Sigmoid colon (tissue), 7 donors: ENCODE results near the gene LGR5. TPM values are rescaled to one million over a fixed set of nuclear protein-coding genes. Genes with fewer than 3 reads are reported as not detected.

Experiments
- DNase-seq: peaks from one replicate; pipeline ENCODE4 v3.0.0-alpha.2; 2019
- H3K27ac ChIP-seq, 4 donors: fragments of 200-600 bp; sonication (generic); one replicate each; pipeline ENCODE4 v1.5.1; 2016 to 2019; ENCODE audit warnings: mild to moderate bottlenecking in 1 of 4
- H3K27me3 ChIP-seq, 3 donors: fragments of 200-600 bp; sonication (generic); one replicate each; pipeline ENCODE4 v1.5.1; 2019; ENCODE audit warnings: mild to moderate bottlenecking in 1 of 3
- H3K36me3 ChIP-seq, 4 donors: fragments of 200-600 bp; sonication (generic); one replicate each; pipeline ENCODE4 v1.5.1; 2016 to 2019
- H3K4me1 ChIP-seq, 4 donors: fragments of 200-600 bp; sonication (generic); one replicate each; pipeline ENCODE4 v1.5.1; 2017 to 2019
- H3K4me3 ChIP-seq, 4 donors: fragments of 200-600 bp; sonication (generic); one replicate each; pipeline ENCODE4 v1.5.1; 2017 to 2019; ENCODE audit warnings: mild to moderate bottlenecking in 2 of 4, moderate library complexity in 1 of 4
- H3K9me3 ChIP-seq, 4 donors: fragments of 200-600 bp in 3 of 4; sonication (generic) in 3 of 4; one replicate each; pipeline versions ENCODE4 v1.5.1 to v1.6.1; 2013 to 2019
- EP300 ChIP-seq, 4 donors: sonication (generic); formaldehyde crosslinking; IDR thresholded peaks; one replicate each; pipeline ENCODE4 v1.6.1; 2017; ENCODE audit warnings: antibody characterized with exemption in 4 of 4
- POLR2A ChIP-seq, 2 donors: fragments of 450-650 bp; IDR thresholded peaks; one replicate each; pipeline ENCODE4 v1.6.1; 2016; ENCODE audit warnings: antibody characterized with exemption in 2 of 2, mild to moderate bottlenecking in 2 of 2, moderate library complexity in 2 of 2
- POLR2AphosphoS5 ChIP-seq, 4 donors: sonication (generic); formaldehyde crosslinking; IDR thresholded peaks; one replicate each; pipeline ENCODE4 v1.6.1; 2017; ENCODE audit warnings: antibody characterized with exemption in 4 of 4
- WGBS, 2 donors: extraction: QIAGEN DNeasy Blood & Tissue Kit; methylation state at CpG; one replicate each; pipeline ENCODE4 v1.1.7; 2013; 5-methylcytosine and 5-hydroxymethylcytosine counted together
- intact Hi-C: fragments of 100-400 bp; cut with DNase I; formaldehyde crosslinking; loops from one replicate; pipeline ENCODE4 v1.15.1; 2023
- polyA plus RNA-seq, 3 donors: library from polyadenylated mRNA; stranded (reverse); fragments of 200-250 nt; gene quantifications; one replicate each; pipeline ENCODE4 v1.2.3, GENCODE V29; 2013
- total RNA-seq, 4 donors: library from RNA; depleted of rRNA; stranded (reverse); fragments of >200 nt; gene quantifications; one replicate each; pipeline ENCODE4 v1.1.0, GENCODE V29; 2016
- TF ChIP-seq, protein P1 (sequence below), 4 experiments: fragments of 450-650 bp in 3 of 4; fragments of 200-600 bp in 1 of 4; IDR thresholded peaks; one replicate each; pipeline ENCODE4 v1.5.1; 2016 to 2019; ENCODE audit warnings: antibody characterized with exemption in 4 of 4, mild to moderate bottlenecking in 3 of 4, moderate library complexity in 2 of 4
- donor health status: healthy with polysubstance abuse.
- donor health status: Bipolar disorder and iron deficiency.
- donor health status: healthy.

Gene LGR5
- total and polyA plus RNA-seq, 7 donors = 0.23 to 3.4 (median 0.36) TPM; not detected in 4

GRCh38 chr12:71440345-71440762, 756 bp downstream of the LGR5 start:
- TF ChIP-seq POLR2A (IDR thresholded peaks at IDR 0.05) = no peak
- no peak for TF ChIP-seq POLR2AphosphoS5 (IDR thresholded peaks at IDR 0.05)
- no peak for TF ChIP-seq EP300 (IDR thresholded peaks at IDR 0.05)
- TF ChIP-seq, protein P1, sequence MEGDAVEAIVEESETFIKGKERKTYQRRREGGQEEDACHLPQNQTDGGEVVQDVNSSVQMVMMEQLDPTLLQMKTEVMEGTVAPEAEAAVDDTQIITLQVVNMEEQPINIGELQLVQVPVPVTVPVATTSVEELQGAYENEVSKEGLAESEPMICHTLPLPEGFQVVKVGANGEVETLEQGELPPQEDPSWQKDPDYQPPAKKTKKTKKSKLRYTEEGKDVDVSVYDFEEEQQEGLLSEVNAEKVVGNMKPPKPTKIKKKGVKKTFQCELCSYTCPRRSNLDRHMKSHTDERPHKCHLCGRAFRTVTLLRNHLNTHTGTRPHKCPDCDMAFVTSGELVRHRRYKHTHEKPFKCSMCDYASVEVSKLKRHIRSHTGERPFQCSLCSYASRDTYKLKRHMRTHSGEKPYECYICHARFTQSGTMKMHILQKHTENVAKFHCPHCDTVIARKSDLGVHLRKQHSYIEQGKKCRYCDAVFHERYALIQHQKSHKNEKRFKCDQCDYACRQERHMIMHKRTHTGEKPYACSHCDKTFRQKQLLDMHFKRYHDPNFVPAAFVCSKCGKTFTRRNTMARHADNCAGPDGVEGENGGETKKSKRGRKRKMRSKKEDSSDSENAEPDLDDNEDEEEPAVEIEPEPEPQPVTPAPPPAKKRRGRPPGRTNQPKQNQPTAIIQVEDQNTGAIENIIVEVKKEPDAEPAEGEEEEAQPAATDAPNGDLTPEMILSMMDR (IDR thresholded peaks at IDR 0.05) = no peak
- no peak overlapping the region for H3K27ac ChIP-seq
- intact Hi-C loops = no loop called here
- H3K4me3 ChIP-seq = peak overlapping the region in 3 of 4 donors; percentile 39 to 50 (median 47)
- peaks cover 0 to 24% (median 21%) of the 10 kb centered on the region in 4 donors for H3K4me1 ChIP-seq
- DNase-seq = no peak
- H3K36me3 ChIP-seq = no peaks in the 10 kb centered on the region
- WGBS, 2 donors = 1% methylated on average over 27 of the region's 27 CpGs
- peaks cover 11 to 89% (median 26%) of the 10 kb centered on the region in 3 donors for H3K27me3 ChIP-seq
- peaks cover 0 to 9% (median 4%) of the 10 kb centered on the region in 4 donors for H3K9me3 ChIP-seq

- Histone ChIP-seq H3K27ac (no peak overlapping the region), H3K36me3 (no peaks in the 10 kb centered on the region), H3K9me3 (peaks cover 0 to 7% (median 3%) of the 10 kb centered on the region in 4 donors), H3K4me1 (peaks cover 0 to 24% (median 21%) of the 10 kb centered on the region in 4 donors), H3K4me3 (peak overlapping the region in 2 of 4 donors; percentile 47 to 50), H3K27me3 (peaks cover 11 to 89% (median 26%) of the 10 kb centered on the region in 3 donors)
- TF ChIP-seq, protein P1 (IDR thresholded peaks at IDR 0.05) = no peak
- TF ChIP-seq POLR2A (IDR thresholded peaks at IDR 0.05) (no peak), EP300 (IDR thresholded peaks at IDR 0.05) (no peak), POLR2AphosphoS5 (IDR thresholded peaks at IDR 0.05) (no peak)
- WGBS, 2 donors = 3 to 7% methylated on average over 26 of the region's 26 CpGs
- DNase-seq = no peak
- intact Hi-C loops = no loop called here
These were observed 1.5 kb downstream of the LGR5 start for GRCh38 chr12:71440763-71441748.

GRCh38 chr12:71441836-71442566, 2.4 kb downstream of the LGR5 start:
- WGBS, 2 donors = 25 to 68% methylated on average over 4 of the region's 4 CpGs
- TF ChIP-seq POLR2A (IDR thresholded peaks at IDR 0.05) (no peak), EP300 (IDR thresholded peaks at IDR 0.05) (no peak), POLR2AphosphoS5 (IDR thresholded peaks at IDR 0.05) (no peak)
- TF ChIP-seq, protein P1 (IDR thresholded peaks at IDR 0.05) = no peak
- H3K36me3 ChIP-seq = no peaks in the 10 kb centered on the region
- intact Hi-C loops = no loop called here
- no peak for DNase-seq
- peaks cover 0 to 24% (median 21%) of the 10 kb centered on the region in 4 donors for H3K4me1 ChIP-seq
- peaks cover 11 to 80% (median 23%) of the 10 kb centered on the region in 3 donors for H3K27me3 ChIP-seq
- no peak overlapping the region for H3K27ac ChIP-seq
- H3K4me3 ChIP-seq = no peak overlapping the region
- no peaks in the 10 kb centered on the region for H3K9me3 ChIP-seq

- TF ChIP-seq EP300 (IDR thresholded peaks at IDR 0.05) (no peak), POLR2A (IDR thresholded peaks at IDR 0.05) (no peak), POLR2AphosphoS5 (IDR thresholded peaks at IDR 0.05) (no peak)
- TF ChIP-seq, protein P1 (IDR thresholded peaks at IDR 0.05) = no peak
- Histone ChIP-seq H3K4me1 (peaks cover 0 to 24% (median 21%) of the 10 kb centered on the region in 4 donors), H3K36me3 (no peaks in the 10 kb centered on the region), H3K9me3 (no peaks in the 10 kb centered on the region), H3K27me3 (peaks cover 11 to 75% (median 18%) of the 10 kb centered on the region in 3 donors), H3K4me3 (no peak overlapping the region), H3K27ac (no peak overlapping the region)
- 18 to 69% methylated on average over 1 of the region's 1 CpG for WGBS, 2 donors
- intact Hi-C loops = no loop called here
- DNase-seq = no peak
These were observed 3.0 kb downstream of the LGR5 start for GRCh38 chr12:71442567-71442931.
